Measurements from ENCODE around the gene OAT. TPM values are rescaled to one million over a fixed set of nuclear protein-coding genes. Genes with fewer than 3 reads are reported as not detected.

Gene OAT
- total RNA-seq, 1 donor from 2014 or later: 54.2 TPM

DNA sequence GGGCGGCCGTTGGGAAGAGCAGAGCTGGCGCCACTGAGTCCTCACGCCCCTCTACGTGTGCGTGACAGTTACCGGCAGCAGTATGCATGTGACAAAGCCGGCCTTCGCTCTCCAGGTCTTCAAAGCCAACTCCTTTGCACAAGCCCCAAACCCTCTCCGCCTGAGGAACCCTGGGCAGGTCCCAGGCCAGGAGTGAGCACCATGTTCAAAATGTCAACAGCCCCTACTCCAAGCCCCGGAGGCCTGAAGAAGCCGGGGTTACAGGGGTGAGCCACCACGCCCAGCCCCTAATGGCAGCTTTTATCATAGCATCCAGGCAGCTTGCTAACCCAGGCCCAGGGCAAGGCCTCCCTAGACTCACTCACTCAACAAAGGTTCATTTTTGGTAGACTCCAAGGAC lies 70.8 kb downstream of the OAT start:
- intact Hi-C loops (cut with DNase I): no loop called here

More for the DNA sequence above, 70.8 kb downstream of the OAT start:
- H3K27me3 ChIP-seq (ENCODE audit: low read depth): no peaks in the 10 kb centered on the region
- no peak for DNase-seq
- no peak overlapping the region for H3K27ac ChIP-seq
- TF ChIP-seq, protein P1, sequence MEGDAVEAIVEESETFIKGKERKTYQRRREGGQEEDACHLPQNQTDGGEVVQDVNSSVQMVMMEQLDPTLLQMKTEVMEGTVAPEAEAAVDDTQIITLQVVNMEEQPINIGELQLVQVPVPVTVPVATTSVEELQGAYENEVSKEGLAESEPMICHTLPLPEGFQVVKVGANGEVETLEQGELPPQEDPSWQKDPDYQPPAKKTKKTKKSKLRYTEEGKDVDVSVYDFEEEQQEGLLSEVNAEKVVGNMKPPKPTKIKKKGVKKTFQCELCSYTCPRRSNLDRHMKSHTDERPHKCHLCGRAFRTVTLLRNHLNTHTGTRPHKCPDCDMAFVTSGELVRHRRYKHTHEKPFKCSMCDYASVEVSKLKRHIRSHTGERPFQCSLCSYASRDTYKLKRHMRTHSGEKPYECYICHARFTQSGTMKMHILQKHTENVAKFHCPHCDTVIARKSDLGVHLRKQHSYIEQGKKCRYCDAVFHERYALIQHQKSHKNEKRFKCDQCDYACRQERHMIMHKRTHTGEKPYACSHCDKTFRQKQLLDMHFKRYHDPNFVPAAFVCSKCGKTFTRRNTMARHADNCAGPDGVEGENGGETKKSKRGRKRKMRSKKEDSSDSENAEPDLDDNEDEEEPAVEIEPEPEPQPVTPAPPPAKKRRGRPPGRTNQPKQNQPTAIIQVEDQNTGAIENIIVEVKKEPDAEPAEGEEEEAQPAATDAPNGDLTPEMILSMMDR (IDR thresholded peaks at IDR 0.05): no peak
- H3K9me3 ChIP-seq: no peaks in the 10 kb centered on the region
- H3K4me3 ChIP-seq: no peak overlapping the region
- no peaks in the 10 kb centered on the region for H3K4me1 ChIP-seq
- H3K36me3 ChIP-seq: no peaks in the 10 kb centered on the region
- no peak for ATAC-seq

Other genes starting within 250 kb of the OAT start
- not detected for gene NKX1-2, start 31.1 kb upstream of the OAT start, total RNA-seq
- gene LHPP, start 42.9 kb upstream of the OAT start, total RNA-seq: 17.8 TPM